Peyer's patch (tissue), 4 donors: ENCODE results near the gene MST1.

Experiments
- POLR2A ChIP-seq, 2 donors: fragments of 450-650 bp; IDR thresholded peaks; one replicate each; pipeline ENCODE4 v1.5.1; 2017; ENCODE audit warnings: antibody characterized with exemption in 2 of 2, mild to moderate bottlenecking in 2 of 2, moderate library complexity in 2 of 2
- TF ChIP-seq, protein P1 (sequence below), 6 experiments: fragments of 450-650 bp in 4 of 6; fragments of 200-600 bp in 2 of 6; sonication (generic) in 1 of 6; IDR thresholded peaks; one replicate each; pipeline ENCODE4 v1.5.1; 2017 to 2019; ENCODE audit warnings: antibody characterized with exemption in 6 of 6, mild to moderate bottlenecking in 3 of 6, moderate library complexity in 1 of 6

DNA sequence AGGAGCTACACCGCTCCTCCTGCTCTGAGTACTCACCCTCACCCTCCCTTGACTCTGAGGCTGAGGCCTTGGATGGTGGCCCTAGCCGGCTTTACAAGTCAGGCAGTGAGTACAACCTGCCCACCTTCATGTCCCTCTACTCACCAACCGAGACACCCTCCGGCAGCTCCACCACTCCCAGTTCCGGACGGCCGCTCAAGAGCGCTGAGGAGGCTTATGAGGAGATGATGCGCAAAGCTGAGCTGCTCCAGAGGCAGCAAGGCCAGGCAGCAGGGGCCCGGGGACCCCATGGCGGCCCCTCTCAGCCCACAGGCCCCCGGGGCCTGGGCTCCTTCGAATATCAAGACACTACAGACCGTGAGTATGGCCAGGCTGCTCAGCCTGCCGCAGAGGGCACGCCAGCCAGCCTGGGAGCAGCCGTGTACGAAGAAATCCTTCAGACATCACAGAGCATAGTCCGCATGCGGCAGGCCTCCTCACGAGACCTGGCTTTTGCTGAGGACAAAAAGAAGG, 36.3 kb downstream of the MST1 start:
- TF ChIP-seq, protein P1, sequence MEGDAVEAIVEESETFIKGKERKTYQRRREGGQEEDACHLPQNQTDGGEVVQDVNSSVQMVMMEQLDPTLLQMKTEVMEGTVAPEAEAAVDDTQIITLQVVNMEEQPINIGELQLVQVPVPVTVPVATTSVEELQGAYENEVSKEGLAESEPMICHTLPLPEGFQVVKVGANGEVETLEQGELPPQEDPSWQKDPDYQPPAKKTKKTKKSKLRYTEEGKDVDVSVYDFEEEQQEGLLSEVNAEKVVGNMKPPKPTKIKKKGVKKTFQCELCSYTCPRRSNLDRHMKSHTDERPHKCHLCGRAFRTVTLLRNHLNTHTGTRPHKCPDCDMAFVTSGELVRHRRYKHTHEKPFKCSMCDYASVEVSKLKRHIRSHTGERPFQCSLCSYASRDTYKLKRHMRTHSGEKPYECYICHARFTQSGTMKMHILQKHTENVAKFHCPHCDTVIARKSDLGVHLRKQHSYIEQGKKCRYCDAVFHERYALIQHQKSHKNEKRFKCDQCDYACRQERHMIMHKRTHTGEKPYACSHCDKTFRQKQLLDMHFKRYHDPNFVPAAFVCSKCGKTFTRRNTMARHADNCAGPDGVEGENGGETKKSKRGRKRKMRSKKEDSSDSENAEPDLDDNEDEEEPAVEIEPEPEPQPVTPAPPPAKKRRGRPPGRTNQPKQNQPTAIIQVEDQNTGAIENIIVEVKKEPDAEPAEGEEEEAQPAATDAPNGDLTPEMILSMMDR (IDR thresholded peaks at IDR 0.05), result no peak
- no peak for TF ChIP-seq POLR2A (IDR thresholded peaks at IDR 0.05)
